ENCODE results near the gene IFFO2. TPM values are rescaled to one million over a fixed set of nuclear protein-coding genes. Genes with fewer than 3 reads are reported as not detected.

IFFO2 gene
- total RNA-seq, 1 donor from 2014 or later, result 39.6 TPM

DNA sequence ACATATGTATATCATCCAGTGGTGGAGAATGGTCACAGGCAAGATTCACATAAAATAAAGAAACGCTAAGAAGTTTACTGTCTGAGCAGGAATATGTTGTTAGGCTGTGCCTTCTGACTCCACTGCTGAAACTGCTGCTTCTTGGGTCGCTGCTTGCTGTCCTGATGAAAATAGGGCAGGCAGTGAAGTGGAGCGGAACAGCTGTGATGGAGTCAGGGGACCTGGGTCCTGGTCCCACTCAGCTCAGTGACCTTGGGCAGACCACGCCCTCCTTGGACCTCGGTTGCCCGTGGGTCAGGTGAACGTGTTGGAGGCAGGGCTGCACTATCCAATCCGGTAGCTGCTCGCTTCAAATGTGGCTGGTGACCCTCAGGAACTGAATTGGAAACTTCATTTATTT is 33.4 kb upstream of the IFFO2 start:
- Histone ChIP-seq H3K27me3 (ENCODE audit: insufficient read depth, low read length) (peaks cover 2% of the 10 kb centered on the region), H3K9me3 (ENCODE audit: insufficient read depth, low read depth, low read length) (peaks cover 2% of the 10 kb centered on the region), H3K9ac (ENCODE audit: low read length) (no peak overlapping the region), H3K27ac (ENCODE audit: low read depth, low read length) (no peak overlapping the region), H3K4me2 (ENCODE audit: low read length) (no peak overlapping the region), H4K20me1 (ENCODE audit: insufficient read depth, low read length) (no peaks in the 10 kb centered on the region), H3K79me2 (ENCODE audit: insufficient read depth, low read length) (no peaks in the 10 kb centered on the region), H3K36me3 (ENCODE audit: insufficient read depth, low read length) (no peaks in the 10 kb centered on the region), H3K4me3 (ENCODE audit: insufficient read depth, low read depth, low read length) (no peak overlapping the region), H3K4me1 (ENCODE audit: insufficient read depth, low read length) (no peaks in the 10 kb centered on the region), H2AFZ (ENCODE audit: low read depth, low read length) (no peak overlapping the region)
- H3K36me3 Mint-ChIP-seq (ENCODE audit: low read depth, unreplicated experiment), result no peaks in the 10 kb centered on the region
- no peak overlapping the region for H3K4me3 Mint-ChIP-seq (ENCODE audit: unreplicated experiment)
- no peaks in the 10 kb centered on the region for H3K9me3 Mint-ChIP-seq (ENCODE audit: unreplicated experiment)
- H3K4me1 Mint-ChIP-seq (ENCODE audit: low read depth, unreplicated experiment), result no peaks in the 10 kb centered on the region
- H3K27ac Mint-ChIP-seq (ENCODE audit: unreplicated experiment), result no peak overlapping the region
- peaks cover 10% of the 10 kb centered on the region for H3K27me3 Mint-ChIP-seq (ENCODE audit: low read depth, unreplicated experiment)
- TF ChIP-seq, protein P1, sequence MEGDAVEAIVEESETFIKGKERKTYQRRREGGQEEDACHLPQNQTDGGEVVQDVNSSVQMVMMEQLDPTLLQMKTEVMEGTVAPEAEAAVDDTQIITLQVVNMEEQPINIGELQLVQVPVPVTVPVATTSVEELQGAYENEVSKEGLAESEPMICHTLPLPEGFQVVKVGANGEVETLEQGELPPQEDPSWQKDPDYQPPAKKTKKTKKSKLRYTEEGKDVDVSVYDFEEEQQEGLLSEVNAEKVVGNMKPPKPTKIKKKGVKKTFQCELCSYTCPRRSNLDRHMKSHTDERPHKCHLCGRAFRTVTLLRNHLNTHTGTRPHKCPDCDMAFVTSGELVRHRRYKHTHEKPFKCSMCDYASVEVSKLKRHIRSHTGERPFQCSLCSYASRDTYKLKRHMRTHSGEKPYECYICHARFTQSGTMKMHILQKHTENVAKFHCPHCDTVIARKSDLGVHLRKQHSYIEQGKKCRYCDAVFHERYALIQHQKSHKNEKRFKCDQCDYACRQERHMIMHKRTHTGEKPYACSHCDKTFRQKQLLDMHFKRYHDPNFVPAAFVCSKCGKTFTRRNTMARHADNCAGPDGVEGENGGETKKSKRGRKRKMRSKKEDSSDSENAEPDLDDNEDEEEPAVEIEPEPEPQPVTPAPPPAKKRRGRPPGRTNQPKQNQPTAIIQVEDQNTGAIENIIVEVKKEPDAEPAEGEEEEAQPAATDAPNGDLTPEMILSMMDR (IDR thresholded peaks at IDR 0.05; ENCODE audit: insufficient read depth, low read depth, low read length), result no peak
- no peak for TF ChIP-seq EZH2 (IDR thresholded peaks at IDR 0.05; ENCODE audit: insufficient read depth, low read length)
- no peak for DNase-seq (ENCODE audit: low read depth)
- no peak for FAIRE-seq

- no peaks in the 10 kb centered on the region for H4K20me1 ChIP-seq (ENCODE audit: insufficient read depth, low read length)
- H3K27me3 Mint-ChIP-seq (ENCODE audit: low read depth, unreplicated experiment), result peaks cover 12% of the 10 kb centered on the region
- no peaks in the 10 kb centered on the region for H3K4me1 ChIP-seq (ENCODE audit: insufficient read depth, low read length)
- no peaks in the 10 kb centered on the region for H3K4me1 Mint-ChIP-seq (ENCODE audit: low read depth, unreplicated experiment)
- peaks cover 2% of the 10 kb centered on the region for H3K9me3 ChIP-seq (ENCODE audit: insufficient read depth, low read depth, low read length)
- no peak overlapping the region for H3K4me2 ChIP-seq (ENCODE audit: low read length)
- no peak overlapping the region for H3K4me3 Mint-ChIP-seq (ENCODE audit: unreplicated experiment)
- peaks cover 2% of the 10 kb centered on the region for H3K27me3 ChIP-seq (ENCODE audit: insufficient read depth, low read length)
- no peak overlapping the region for H2AFZ ChIP-seq (ENCODE audit: low read depth, low read length)
- H3K36me3 ChIP-seq (ENCODE audit: insufficient read depth, low read length), result no peaks in the 10 kb centered on the region
- H3K9ac ChIP-seq (ENCODE audit: low read length), result no peak overlapping the region
- no peak overlapping the region for H3K27ac Mint-ChIP-seq (ENCODE audit: unreplicated experiment)
- H3K27ac ChIP-seq (ENCODE audit: low read depth, low read length), result no peak overlapping the region
- H3K79me2 ChIP-seq (ENCODE audit: insufficient read depth, low read length), result no peaks in the 10 kb centered on the region
- TF ChIP-seq, protein P1 (IDR thresholded peaks at IDR 0.05; ENCODE audit: insufficient read depth, low read depth, low read length), result no peak
- TF ChIP-seq EZH2 (IDR thresholded peaks at IDR 0.05; ENCODE audit: insufficient read depth, low read length), result no peak
- H3K4me3 ChIP-seq (ENCODE audit: insufficient read depth, low read depth, low read length), result no peak overlapping the region
- DNase-seq (ENCODE audit: low read depth), result no peak
- H3K36me3 Mint-ChIP-seq (ENCODE audit: low read depth, unreplicated experiment), result no peaks in the 10 kb centered on the region
- no peak for FAIRE-seq
- H3K9me3 Mint-ChIP-seq (ENCODE audit: unreplicated experiment), result no peaks in the 10 kb centered on the region
Measured at GRCh38 chr1:18989176-18989799, 32.8 kb upstream of the IFFO2 start.

DNA sequence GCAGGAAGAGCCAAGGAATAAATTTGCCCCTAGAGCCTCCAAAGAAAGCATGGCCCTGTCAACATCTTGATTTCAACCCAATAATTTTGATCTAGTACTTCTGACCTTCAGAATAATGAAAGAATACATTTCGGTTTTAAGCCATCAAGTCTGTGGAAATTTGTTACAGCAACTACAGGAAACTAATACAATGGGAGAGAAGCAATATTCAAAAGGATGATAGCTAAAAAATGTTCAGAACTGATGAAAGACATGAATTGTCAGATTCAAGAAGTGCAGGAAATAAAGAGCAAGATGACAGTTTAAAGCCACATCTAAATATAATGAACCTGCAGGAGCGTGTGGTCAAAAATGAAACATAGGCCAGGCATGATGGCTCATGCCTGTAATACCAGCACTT is 24.8 kb upstream of the IFFO2 start:
- no peak for TF ChIP-seq EZH2 (IDR thresholded peaks at IDR 0.05; ENCODE audit: insufficient read depth, low read length)
- TF ChIP-seq, protein P1 (IDR thresholded peaks at IDR 0.05; ENCODE audit: insufficient read depth, low read depth, low read length), result no peak
- no peaks in the 10 kb centered on the region for H3K4me1 Mint-ChIP-seq (ENCODE audit: low read depth, unreplicated experiment)
- no peaks in the 10 kb centered on the region for H3K27me3 ChIP-seq (ENCODE audit: insufficient read depth, low read length)
- no peaks in the 10 kb centered on the region for H3K4me1 ChIP-seq (ENCODE audit: insufficient read depth, low read length)
- peaks cover 2% of the 10 kb centered on the region for H3K9me3 ChIP-seq (ENCODE audit: insufficient read depth, low read depth, low read length)
- FAIRE-seq (no peak), DNase-seq (ENCODE audit: low read depth) (no peak)
- no peaks in the 10 kb centered on the region for H3K79me2 ChIP-seq (ENCODE audit: insufficient read depth, low read length)
- H3K36me3 ChIP-seq (ENCODE audit: insufficient read depth, low read length), result no peaks in the 10 kb centered on the region
- no peaks in the 10 kb centered on the region for H4K20me1 ChIP-seq (ENCODE audit: insufficient read depth, low read length)
- H3K4me3 ChIP-seq (ENCODE audit: insufficient read depth, low read depth, low read length), result no peak overlapping the region
- no peak overlapping the region for H3K27ac ChIP-seq (ENCODE audit: low read depth, low read length)
- H3K9ac ChIP-seq (ENCODE audit: low read length), result no peak overlapping the region
- peaks cover 3% of the 10 kb centered on the region for H3K36me3 Mint-ChIP-seq (ENCODE audit: low read depth, unreplicated experiment)
- no peak overlapping the region for H3K4me3 Mint-ChIP-seq (ENCODE audit: unreplicated experiment)
- H3K4me2 ChIP-seq (ENCODE audit: low read length), result no peak overlapping the region
- peaks cover 14% of the 10 kb centered on the region for H3K9me3 Mint-ChIP-seq (ENCODE audit: unreplicated experiment)
- H2AFZ ChIP-seq (ENCODE audit: low read depth, low read length), result no peak overlapping the region
- no peak overlapping the region for H3K27ac Mint-ChIP-seq (ENCODE audit: unreplicated experiment)
- peaks cover 34% of the 10 kb centered on the region for H3K27me3 Mint-ChIP-seq (ENCODE audit: low read depth, unreplicated experiment)

Data from astrocyte (in vitro differentiated cells and primary cell).